Tibial nerve (tissue), 4 donors: Measurements from ENCODE around the gene SLC2A2. TPM values are rescaled to one million over a fixed set of nuclear protein-coding genes. Genes with fewer than 3 reads are reported as not detected.
"Not testable (repeated sequence)": the region's sequence is repeated elsewhere in the genome, so short reads cannot be mapped to it uniquely, and the experiment has no call there.

ENCODE experiments used
- DNase-seq, 2 donors: peaks; one replicate each; pipeline ENCODE4 v3.0.0-alpha.2; 2019; ENCODE audit warnings: low spot score in 2 of 2
- H3K27ac ChIP-seq, 4 donors: fragments of 200-600 bp; sonication (generic) in 3 of 4; one replicate each; pipeline ENCODE4 v1.5.1; 2017 to 2019; ENCODE audit warnings: mild to moderate bottlenecking in 1 of 4
- H3K27me3 ChIP-seq, 2 donors: fragments of 200-600 bp; sonication (generic) in 1 of 2; one replicate each; pipeline versions ENCODE4 v1.5.1 to v1.6.0; 2017 to 2019
- H3K36me3 ChIP-seq, 3 donors: fragments of 200-600 bp; sonication (generic); one replicate each; pipeline ENCODE4 v1.5.1; 2018 to 2019
- H3K4me1 ChIP-seq, 4 donors: fragments of 200-600 bp; sonication (generic) in 3 of 4; one replicate each; pipeline ENCODE4 v1.5.1; 2017 to 2019
- H3K4me3 ChIP-seq, 4 donors: fragments of 200-600 bp; sonication (generic) in 3 of 4; one replicate each; pipeline ENCODE4 v1.5.1; 2017 to 2019; ENCODE audit warnings: mild to moderate bottlenecking in 1 of 4, moderate library complexity in 1 of 4
- H3K9me3 ChIP-seq, 4 donors: fragments of 200-600 bp; sonication (generic) in 3 of 4; one replicate each; pipeline ENCODE4 v1.5.1; 2017 to 2019
- CTCF ChIP-seq, 5 experiments: fragments of 200-600 bp in 3 of 5; fragments of 450-650 bp in 2 of 5; sonication (generic) in 3 of 5; IDR thresholded peaks; one replicate each; pipeline ENCODE4 v1.5.1; 2016 to 2019; ENCODE audit warnings: antibody characterized with exemption in 5 of 5, mild to moderate bottlenecking in 3 of 5, moderate library complexity in 2 of 5
- EP300 ChIP-seq, 2 donors: sonication (generic); formaldehyde crosslinking; IDR thresholded peaks; one replicate each; pipeline ENCODE4 v1.6.1; 2017; ENCODE audit warnings: antibody characterized with exemption in 2 of 2, mild to moderate bottlenecking in 1 of 2
- POLR2A ChIP-seq, 2 donors: fragments of 450-650 bp; IDR thresholded peaks; one replicate each; pipeline ENCODE4 v1.6.1; 2017; ENCODE audit warnings: antibody characterized with exemption in 2 of 2, mild to moderate bottlenecking in 2 of 2, moderate library complexity in 2 of 2
- WGBS, 2 donors: methylation state at CpG; one replicate each; pipeline ENCODE4 v1.1.5; 2018; 5-methylcytosine and 5-hydroxymethylcytosine counted together
- total RNA-seq, 4 donors: library from RNA; depleted of rRNA; stranded (reverse); fragments of >200 nt; gene quantifications; one replicate each; pipeline ENCODE4 v1.1.0, GENCODE V29; 2016

The SLC2A2 gene
- total RNA-seq, 4 donors from 2014 or later, result not detected

- H3K27ac ChIP-seq, result no peak overlapping the region
- no peaks in the 10 kb centered on the region for H3K27me3 ChIP-seq
- TF ChIP-seq POLR2A (IDR thresholded peaks at IDR 0.05) (no peak), EP300 (IDR thresholded peaks at IDR 0.05) (no peak), CTCF (IDR thresholded peaks at IDR 0.05) (no peak)
- no peak for DNase-seq
- no peaks in the 10 kb centered on the region for H3K4me1 ChIP-seq
- H3K9me3 ChIP-seq, result no peaks in the 10 kb centered on the region
- WGBS, 2 donors, result 78 to 83% methylated on average over 11 of the region's 11 CpGs
- H3K4me3 ChIP-seq, result no peak overlapping the region
- H3K36me3 ChIP-seq, result no peaks in the 10 kb centered on the region
Measured at GRCh38 chr3:170977949-170978745, 48.4 kb downstream of the SLC2A2 start.

GRCh38 chr3:170976190-170976519 is 50.4 kb downstream of the SLC2A2 start:
- Histone ChIP-seq H3K9me3 (no peaks in the 10 kb centered on the region), H3K36me3 (no peaks in the 10 kb centered on the region), H3K4me3 (no peak overlapping the region), H3K4me1 (no peaks in the 10 kb centered on the region), H3K27ac (no peak overlapping the region), H3K27me3 (no peaks in the 10 kb centered on the region)
- WGBS, 2 donors, result 81 to 96% methylated on average over 4 of the region's 4 CpGs
- no peak for DNase-seq
- TF ChIP-seq CTCF (IDR thresholded peaks at IDR 0.05) (no peak), EP300 (IDR thresholded peaks at IDR 0.05) (no peak), POLR2A (IDR thresholded peaks at IDR 0.05) (no peak)

GRCh38 chr3:170975283-170976189 is 51.0 kb downstream of the SLC2A2 start:
- no peaks in the 10 kb centered on the region for H3K4me1 ChIP-seq
- TF ChIP-seq POLR2A (IDR thresholded peaks at IDR 0.05), result no peak
- H3K27me3 ChIP-seq, result no peaks in the 10 kb centered on the region
- WGBS, 2 donors, result 86 to 92% methylated on average over 16 of the region's 16 CpGs
- no peaks in the 10 kb centered on the region for H3K9me3 ChIP-seq
- no peak overlapping the region for H3K4me3 ChIP-seq
- no peak for DNase-seq
- no peaks in the 10 kb centered on the region for H3K36me3 ChIP-seq
- no peak overlapping the region for H3K27ac ChIP-seq

GRCh38 chr3:170974872-170975271 is 51.6 kb downstream of the SLC2A2 start:
- no peaks in the 10 kb centered on the region for H3K4me1 ChIP-seq
- DNase-seq, result no peak
- 75 to 88% methylated on average over 8 to 9 of the region's 9 CpGs for WGBS, 2 donors
- H3K9me3 ChIP-seq, result no peaks in the 10 kb centered on the region
- H3K4me3 ChIP-seq, result no peak overlapping the region
- no peak overlapping the region for H3K27ac ChIP-seq
- no peaks in the 10 kb centered on the region for H3K36me3 ChIP-seq
- no peak for TF ChIP-seq CTCF (IDR thresholded peaks at IDR 0.05)
- no peak for TF ChIP-seq POLR2A (IDR thresholded peaks at IDR 0.05)
- H3K27me3 ChIP-seq, result no peaks in the 10 kb centered on the region

GRCh38 chr3:170972917-170973316 is 53.6 kb downstream of the SLC2A2 start:
- H3K27ac ChIP-seq, H3K4me3 ChIP-seq, H3K27me3 ChIP-seq, H3K4me1 ChIP-seq, H3K36me3 ChIP-seq, DNase-seq, H3K9me3 ChIP-seq: not testable (repeated sequence)

GRCh38 chr3:170967126-170967525 is 59.4 kb downstream of the SLC2A2 start:
- Histone ChIP-seq H3K9me3 (peaks cover 0 to 4% (median 0%) of the 10 kb centered on the region in 4 donors), H3K36me3 (no peaks in the 10 kb centered on the region), H3K4me1 (no peaks in the 10 kb centered on the region), H3K27ac (no peak overlapping the region), H3K27me3 (no peaks in the 10 kb centered on the region), H3K4me3 (no peak overlapping the region)
- 47 to 62% methylated on average over 1 of the region's 1 CpG for WGBS, 2 donors
- DNase-seq, result no peak
- TF ChIP-seq EP300 (IDR thresholded peaks at IDR 0.05) (no peak), CTCF (IDR thresholded peaks at IDR 0.05) (no peak), POLR2A (IDR thresholded peaks at IDR 0.05) (no peak)
